ENCODE data around the gene RBMS2.

- TF ChIP-seq, protein P1, sequence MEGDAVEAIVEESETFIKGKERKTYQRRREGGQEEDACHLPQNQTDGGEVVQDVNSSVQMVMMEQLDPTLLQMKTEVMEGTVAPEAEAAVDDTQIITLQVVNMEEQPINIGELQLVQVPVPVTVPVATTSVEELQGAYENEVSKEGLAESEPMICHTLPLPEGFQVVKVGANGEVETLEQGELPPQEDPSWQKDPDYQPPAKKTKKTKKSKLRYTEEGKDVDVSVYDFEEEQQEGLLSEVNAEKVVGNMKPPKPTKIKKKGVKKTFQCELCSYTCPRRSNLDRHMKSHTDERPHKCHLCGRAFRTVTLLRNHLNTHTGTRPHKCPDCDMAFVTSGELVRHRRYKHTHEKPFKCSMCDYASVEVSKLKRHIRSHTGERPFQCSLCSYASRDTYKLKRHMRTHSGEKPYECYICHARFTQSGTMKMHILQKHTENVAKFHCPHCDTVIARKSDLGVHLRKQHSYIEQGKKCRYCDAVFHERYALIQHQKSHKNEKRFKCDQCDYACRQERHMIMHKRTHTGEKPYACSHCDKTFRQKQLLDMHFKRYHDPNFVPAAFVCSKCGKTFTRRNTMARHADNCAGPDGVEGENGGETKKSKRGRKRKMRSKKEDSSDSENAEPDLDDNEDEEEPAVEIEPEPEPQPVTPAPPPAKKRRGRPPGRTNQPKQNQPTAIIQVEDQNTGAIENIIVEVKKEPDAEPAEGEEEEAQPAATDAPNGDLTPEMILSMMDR (optimal IDR thresholded peaks at IDR 0.05 in 1 of 3, IDR thresholded peaks at IDR 0.05 in 1 of 3, conservative IDR thresholded peaks at IDR 0.05 in 1 of 3; ENCODE audit: extremely low read depth in 1 of 3, insufficient read depth in 2 of 3, low read length in 3 of 3) = no peak
- no peak for TF ChIP-seq EZH2 (IDR thresholded peaks at IDR 0.05; ENCODE audit: low read length)
Observed at GRCh38 chr12:56571121-56571520, 49.5 kb downstream of the RBMS2 start.
